Natural killer cell (primary cell): ENCODE measurements around the gene LTC4S. TPM values are rescaled to one million over a fixed set of nuclear protein-coding genes. Genes with fewer than 3 reads are reported as not detected.

ENCODE experiments used
- ATAC-seq, 3 donors: fragments of 150-1000 bp in 2 of 3; fragments of 200-7000 bp in 1 of 3; cut with Tn5 transposase; 1 replicate in 1 of 3; 2 replicates in 2 of 3; pipeline ENCODE4 v1.10.0; 2021; ENCODE audit warnings: mild to moderate bottlenecking in 2 of 3, moderate library complexity in 2 of 3
- DNase-seq, 2 donors: peaks; one replicate each; pipeline versions ENCODE4 v3.0.0 to v3.0.0-alpha.2; 2013 to 2021; ENCODE audit warnings: mixed read lengths in 1 of 2
- H3K27ac ChIP-seq: one replicate; pipeline ENCODE4 v1.5.1; 2013; ENCODE audit warnings: mild to moderate bottlenecking, low read length
- H3K27me3 ChIP-seq: one replicate; pipeline ENCODE4 v1.6.1; 2013; ENCODE audit warnings: low read length; ENCODE audit not compliant: control insufficient read depth, insufficient read depth
- H3K36me3 ChIP-seq: one replicate; pipeline ENCODE4 v1.6.1; 2013; ENCODE audit warnings: low read length; ENCODE audit not compliant: control insufficient read depth, insufficient read depth
- H3K4me1 ChIP-seq: one replicate; pipeline ENCODE4 v1.6.1; 2013; ENCODE audit warnings: low read length; ENCODE audit not compliant: control insufficient read depth, insufficient read depth
- H3K4me3 ChIP-seq: one replicate; pipeline ENCODE4 v1.5.1; 2013; ENCODE audit warnings: low read length
- H3K9me3 ChIP-seq: one replicate; pipeline ENCODE4 v1.6.1; 2013; ENCODE audit warnings: low read length; ENCODE audit not compliant: control insufficient read depth, insufficient read depth
- H3K27ac Mint-ChIP-seq, 2 donors: one replicate each; pipeline ENCODE4 v1.8.0; 2022; ENCODE audit warnings: mild to moderate bottlenecking in 2 of 2, mixed read lengths in 2 of 2, moderate library complexity in 1 of 2
- H3K27me3 Mint-ChIP-seq, 2 donors: one replicate each; pipeline ENCODE4 v1.8.0; 2022; ENCODE audit warnings: low read depth in 2 of 2, mixed read lengths in 2 of 2
- H3K36me3 Mint-ChIP-seq: one replicate; pipeline ENCODE4 v1.8.0; 2022; ENCODE audit warnings: mixed read lengths
- H3K4me1 Mint-ChIP-seq, 2 donors: one replicate each; pipeline ENCODE4 v1.8.0; 2022; ENCODE audit warnings: mixed read lengths in 2 of 2
- H3K4me3 Mint-ChIP-seq: one replicate; pipeline ENCODE4 v1.8.0; 2022; ENCODE audit warnings: mild to moderate bottlenecking, moderate library complexity, mixed read lengths
- H3K9me3 Mint-ChIP-seq, 2 donors: one replicate each; pipeline ENCODE4 v1.8.0; 2022; ENCODE audit warnings: mixed read lengths in 2 of 2
- WGBS: methylation state at CpG from one replicate; pipeline ENCODE4 v1.1.7; 2013; ENCODE audit warnings: missing lambda C conversion rate; ENCODE audit not compliant: insufficient coverage; 5-methylcytosine and 5-hydroxymethylcytosine counted together
- intact Hi-C: fragments of 100-400 bp; cut with micrococcal nuclease; formaldehyde crosslinking; loops from one replicate; pipeline ENCODE4 v1.14.2; 2022
- total RNA-seq, 4 donors: library from RNA; stranded (reverse); fragments of 120-200 nt in 1 of 4; gene quantifications; one replicate each; pipeline versions ENCODE4 v1.2.3 to v1.2.4, GENCODE V29; 2013 to 2022
- TF ChIP-seq, protein P1 (sequence below): fragments of 200-600 bp; IDR thresholded peaks from one replicate; pipeline ENCODE4 v1.8.0; 2022; ENCODE audit warnings: antibody characterized with exemption

Gene LTC4S
- total RNA-seq, 3 donors from 2014 or later (not counting 1 experiment from before 2014, with no cell fraction given): 3.0 to 5.4 (median 3.5) TPM

GRCh38 chr5:179812997-179813607 lies 19.3 kb downstream of the LTC4S start:
- Mint-ChIP-seq H3K27me3 (peaks cover 0 to 3% of the 10 kb centered on the region in 2 donors), H3K4me3 (no peak overlapping the region), H3K27ac (no peak overlapping the region), H3K36me3 (no peaks in the 10 kb centered on the region), H3K9me3 (no peaks in the 10 kb centered on the region), H3K4me1 (peaks cover 0 to 3% of the 10 kb centered on the region in 2 donors)
- no peaks in the 10 kb centered on the region for H3K27me3 ChIP-seq
- no peaks in the 10 kb centered on the region for H3K36me3 ChIP-seq
- intact Hi-C loops: no loop called here
- 100% methylated on average over 5 of the region's 5 CpGs for WGBS
- no peak overlapping the region for H3K4me3 ChIP-seq
- no peak overlapping the region for H3K27ac ChIP-seq
- H3K4me1 ChIP-seq: peaks cover 18% of the 10 kb centered on the region
- DNase-seq (no peak), ATAC-seq (no peak)
- H3K9me3 ChIP-seq: no peaks in the 10 kb centered on the region
- TF ChIP-seq, protein P1, sequence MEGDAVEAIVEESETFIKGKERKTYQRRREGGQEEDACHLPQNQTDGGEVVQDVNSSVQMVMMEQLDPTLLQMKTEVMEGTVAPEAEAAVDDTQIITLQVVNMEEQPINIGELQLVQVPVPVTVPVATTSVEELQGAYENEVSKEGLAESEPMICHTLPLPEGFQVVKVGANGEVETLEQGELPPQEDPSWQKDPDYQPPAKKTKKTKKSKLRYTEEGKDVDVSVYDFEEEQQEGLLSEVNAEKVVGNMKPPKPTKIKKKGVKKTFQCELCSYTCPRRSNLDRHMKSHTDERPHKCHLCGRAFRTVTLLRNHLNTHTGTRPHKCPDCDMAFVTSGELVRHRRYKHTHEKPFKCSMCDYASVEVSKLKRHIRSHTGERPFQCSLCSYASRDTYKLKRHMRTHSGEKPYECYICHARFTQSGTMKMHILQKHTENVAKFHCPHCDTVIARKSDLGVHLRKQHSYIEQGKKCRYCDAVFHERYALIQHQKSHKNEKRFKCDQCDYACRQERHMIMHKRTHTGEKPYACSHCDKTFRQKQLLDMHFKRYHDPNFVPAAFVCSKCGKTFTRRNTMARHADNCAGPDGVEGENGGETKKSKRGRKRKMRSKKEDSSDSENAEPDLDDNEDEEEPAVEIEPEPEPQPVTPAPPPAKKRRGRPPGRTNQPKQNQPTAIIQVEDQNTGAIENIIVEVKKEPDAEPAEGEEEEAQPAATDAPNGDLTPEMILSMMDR: no peak

GRCh38 chr5:179814090-179814489 lies 20.3 kb downstream of the LTC4S start:
- WGBS: 90% methylated on average over 3 of the region's 3 CpGs
- no peaks in the 10 kb centered on the region for H3K36me3 ChIP-seq
- H3K27ac ChIP-seq: no peak overlapping the region
- no peaks in the 10 kb centered on the region for H3K36me3 Mint-ChIP-seq
- no peaks in the 10 kb centered on the region for H3K9me3 ChIP-seq
- H3K27me3 Mint-ChIP-seq: peaks cover 0 to 3% of the 10 kb centered on the region in 2 donors
- TF ChIP-seq, protein P1: no peak
- intact Hi-C loops: no loop called here
- peaks cover 0 to 12% of the 10 kb centered on the region in 2 donors for H3K4me1 Mint-ChIP-seq
- H3K9me3 Mint-ChIP-seq: no peaks in the 10 kb centered on the region
- H3K4me1 ChIP-seq: peaks cover 26% of the 10 kb centered on the region
- ATAC-seq (no peak), DNase-seq (no peak)
- no peak overlapping the region for H3K4me3 Mint-ChIP-seq
- H3K27me3 ChIP-seq: no peaks in the 10 kb centered on the region
- H3K27ac Mint-ChIP-seq: peak overlapping the region in 1 of 2 donors; percentile 45
- no peak overlapping the region for H3K4me3 ChIP-seq

- Histone ChIP-seq H3K36me3 (no peaks in the 10 kb centered on the region), H3K9me3 (no peaks in the 10 kb centered on the region), H3K4me3 (no peak overlapping the region), H3K27me3 (no peaks in the 10 kb centered on the region), H3K4me1 (peaks cover 42% of the 10 kb centered on the region), H3K27ac (no peak overlapping the region)
- Mint-ChIP-seq H3K27me3 (peaks cover 0 to 3% of the 10 kb centered on the region in 2 donors), H3K36me3 (no peaks in the 10 kb centered on the region), H3K4me3 (peak overlapping the region; percentile 43), H3K9me3 (no peaks in the 10 kb centered on the region), H3K27ac (peak overlapping the region; percentile 20 to 79), H3K4me1 (peaks cover 8 to 26% of the 10 kb centered on the region in 2 donors)
- TF ChIP-seq, protein P1: no peak
- ATAC-seq (no peak), DNase-seq (no peak)
- 97% methylated on average over 21 of the region's 21 CpGs for WGBS
- intact Hi-C loops: no loop called here
Measured at GRCh38 chr5:179815491-179816249, 21.9 kb downstream of the LTC4S start.
